ENCODE results near the gene ZNF90. TPM values are rescaled to one million over a fixed set of nuclear protein-coding genes. Genes with fewer than 3 reads are reported as not detected.

Gene ZNF90
- total RNA-seq, 1 experiment from 2014 or later = 3.5 TPM

- H3K36me3 ChIP-seq (replicated peaks; ENCODE audit: control insufficient read depth, insufficient read depth, low read length) = no peaks in the 10 kb centered on the region
- no peak overlapping the region for H3K4me3 ChIP-seq (ENCODE audit: insufficient read depth, low read depth, low read length)
- H3K27me3 ChIP-seq (ENCODE audit: control insufficient read depth, insufficient read depth, low read length) = no peaks in the 10 kb centered on the region
- no peak for DNase-seq
Measured at GRCh38 chr19:20153281-20153680, 75.5 kb downstream of the ZNF90 start.

GRCh38 chr19:20154636-20155035, 76.8 kb downstream of the ZNF90 start:
- DNase-seq = no peak
- H3K36me3 ChIP-seq (replicated peaks; ENCODE audit: control insufficient read depth, insufficient read depth, low read length) = no peaks in the 10 kb centered on the region
- no peak overlapping the region for H3K4me3 ChIP-seq (ENCODE audit: insufficient read depth, low read depth, low read length)
- H3K27me3 ChIP-seq (ENCODE audit: control insufficient read depth, insufficient read depth, low read length) = no peaks in the 10 kb centered on the region

- no peak for DNase-seq
- Histone ChIP-seq H3K27me3 (ENCODE audit: control insufficient read depth, insufficient read depth, low read length) (no peaks in the 10 kb centered on the region), H3K36me3 (replicated peaks; ENCODE audit: control insufficient read depth, insufficient read depth, low read length) (no peaks in the 10 kb centered on the region), H3K4me3 (ENCODE audit: insufficient read depth, low read depth, low read length) (no peak overlapping the region)
Measured at GRCh38 chr19:20162821-20163220, 85.0 kb downstream of the ZNF90 start.

GRCh38 chr19:20164456-20164855, 86.7 kb downstream of the ZNF90 start:
- H3K27me3 ChIP-seq (ENCODE audit: control insufficient read depth, insufficient read depth, low read length) = no peaks in the 10 kb centered on the region
- DNase-seq = no peak
- no peaks in the 10 kb centered on the region; the same call in 1 of the 2 replicates for H3K36me3 ChIP-seq (replicated peaks; ENCODE audit: control insufficient read depth, insufficient read depth, low read length)
- no peak overlapping the region for H3K4me3 ChIP-seq (ENCODE audit: insufficient read depth, low read depth, low read length)

GRCh38 chr19:20165971-20166592, 88.3 kb downstream of the ZNF90 start:
- no peak for DNase-seq
- Histone ChIP-seq H3K4me3 (ENCODE audit: insufficient read depth, low read depth, low read length) (no peak overlapping the region), H3K27me3 (ENCODE audit: control insufficient read depth, insufficient read depth, low read length) (no peaks in the 10 kb centered on the region), H3K36me3 (replicated peaks; ENCODE audit: control insufficient read depth, insufficient read depth, low read length) (peaks cover 2% of the 10 kb centered on the region)

GRCh38 chr19:20167020-20167644, 89.3 kb downstream of the ZNF90 start, which contains the start of gene ZNF486:
TSS of gene ZNF486 (plus strand) at chr19:20167214. CDS start at chr19:20167331, 117 bp downstream.
- peak within 1 kb of the TSS; percentile 86 for H3K4me3 ChIP-seq (ENCODE audit: insufficient read depth, low read depth, low read length)
- DNase-seq = peak; percentile 86
- H3K27me3 ChIP-seq (ENCODE audit: control insufficient read depth, insufficient read depth, low read length) = no peaks in the 10 kb centered on the region
- peaks cover 5% of the 10 kb centered on the region for H3K36me3 ChIP-seq (replicated peaks; ENCODE audit: control insufficient read depth, insufficient read depth, low read length)

GRCh38 chr19:20167651-20168122, 89.9 kb downstream of the ZNF90 start:
- H3K27me3 ChIP-seq (ENCODE audit: control insufficient read depth, insufficient read depth, low read length) = no peaks in the 10 kb centered on the region
- DNase-seq = no peak
- peak overlapping the region; percentile 86 for H3K4me3 ChIP-seq (ENCODE audit: insufficient read depth, low read depth, low read length)
- H3K36me3 ChIP-seq (replicated peaks; ENCODE audit: control insufficient read depth, insufficient read depth, low read length) = peaks cover 5% of the 10 kb centered on the region

Other genes with a start within 250 kb of the ZNF90 start
- not detected in 2 replicates for gene ZNF253, start 212.1 kb upstream of the ZNF90 start, total RNA-seq (2014; rRNA removed; shearing (Covaris generic))
- gene ZNF93, start 177.1 kb upstream of the ZNF90 start, total RNA-seq (2014; rRNA removed; shearing (Covaris generic)) = not detected in 2 replicates
- 2.4 and 4.4 TPM in 2 replicates for gene ZNF682, start 38.5 kb upstream of the ZNF90 start, total RNA-seq (2014; rRNA removed; shearing (Covaris generic))
- 4.9 and 8.8 TPM in 2 replicates for gene ZNF486, start 89.2 kb downstream of the ZNF90 start, total RNA-seq (2014; rRNA removed; shearing (Covaris generic))

Data from H7 (cell line).